AG10803 (cell line): ENCODE data around the gene FBXO8.
"Not testable (repeated sequence)": the region's sequence is repeated elsewhere in the genome, so short reads cannot be mapped to it uniquely, and the experiment has no call there.

ENCODE experiments used
- DNase-seq: peaks from one replicate; pipeline ENCODE4 v3.0.0; 2010; ENCODE audit warnings: low read depth
- H3K4me3 ChIP-seq: 2 replicates; pipeline ENCODE4 v1.5.1; 2011; ENCODE audit warnings: mild to moderate bottlenecking, low read length, control low read depth
- CTCF ChIP-seq: conservative IDR thresholded peaks from 2 replicates; pipeline ENCODE4 v1.5.1; 2011; ENCODE audit warnings: mild to moderate bottlenecking, low read length, control low read depth, inconsistent platforms

The FBXO8 gene

GRCh38 chr4:174307694-174308093 is 24.2 kb upstream of the FBXO8 start:
- no peak for TF ChIP-seq CTCF
- no peak overlapping the region for H3K4me3 ChIP-seq
- DNase-seq = no peak

GRCh38 chr4:174305961-174306360 is 22.5 kb upstream of the FBXO8 start:
- no peak overlapping the region for H3K4me3 ChIP-seq
- no peak for DNase-seq
- no peak for TF ChIP-seq CTCF

- TF ChIP-seq CTCF = no peak
- DNase-seq = no peak
- no peak overlapping the region for H3K4me3 ChIP-seq
Observed at GRCh38 chr4:174304664-174305063, 21.2 kb upstream of the FBXO8 start.

GRCh38 chr4:174303687-174304086 is 20.2 kb upstream of the FBXO8 start:
- no peak for TF ChIP-seq CTCF
- no peak overlapping the region for H3K4me3 ChIP-seq
- DNase-seq = no peak

- H3K4me3 ChIP-seq, DNase-seq: not testable (repeated sequence)
Observed at GRCh38 chr4:174295142-174295541, 11.7 kb upstream of the FBXO8 start.

GRCh38 chr4:174294641-174295040 is 11.2 kb upstream of the FBXO8 start:
- H3K4me3 ChIP-seq, DNase-seq: not testable (repeated sequence)

GRCh38 chr4:174292473-174292872 is 9.0 kb upstream of the FBXO8 start:
- no peak overlapping the region for H3K4me3 ChIP-seq
- no peak for DNase-seq
- TF ChIP-seq CTCF = no peak

GRCh38 chr4:174286870-174287269 is 3.4 kb upstream of the FBXO8 start:
- no peak for TF ChIP-seq CTCF
- no peak overlapping the region for H3K4me3 ChIP-seq
- DNase-seq = no peak
